ENCODE results near the gene SRGAP1. TPM values are rescaled to one million over a fixed set of nuclear protein-coding genes. Genes with fewer than 3 reads are reported as not detected.

SRGAP1 gene
- total RNA-seq, 1 experiment from 2014 or later = 26.8 TPM

- Histone ChIP-seq H3K4me3 (ENCODE audit: low read depth in 2 of 2, low read length in 2 of 2) (no peak overlapping the region), H3K27ac (ENCODE audit: low read length) (peak overlapping the region; percentile 2; the same call in 1 of the 2 replicates), H3K9me3 (ENCODE audit: control insufficient read depth, insufficient read depth, low read depth, low read length) (no peaks in the 10 kb centered on the region), H3K27me3 (ENCODE audit: control insufficient read depth, insufficient read depth, low read length) (no peaks in the 10 kb centered on the region), H3K36me3 (ENCODE audit: control insufficient read depth, insufficient read depth, low read length) (no peaks in the 10 kb centered on the region), H3K4me1 (ENCODE audit: control insufficient read depth, insufficient read depth, low read length) (peaks cover 42% of the 10 kb centered on the region)
- TF ChIP-seq SIN3A (IDR thresholded peaks at IDR 0.05; ENCODE audit: borderline replicate concordance, insufficient read depth, low read depth, low read length) = no peak
- TF ChIP-seq REST (IDR thresholded peaks at IDR 0.05; ENCODE audit: insufficient read depth in 1 of 2, low read depth in 2 of 2, low read length in 1 of 2) = no peak
- no peak for TF ChIP-seq POLR2AphosphoS5 (IDR thresholded peaks at IDR 0.05; ENCODE audit: low read depth, low read length)
- TF ChIP-seq TCF7L2 (IDR thresholded peaks at IDR 0.05; ENCODE audit: low read depth, low read length) = no peak
- no peak for TF ChIP-seq CTCF (IDR thresholded peaks at IDR 0.05)
- DNase-seq (ENCODE audit: low read depth, low spot score) = no peak
- in situ Hi-C loops (cut with HindIII; ENCODE audit: low pct_unique_long_range_greater_than_20kb, low sequenced_read_pairs) (no loop called here), intact Hi-C loops (cut with micrococcal nuclease; ENCODE audit: unreplicated experiment) (no loop called here)
- no peak for ATAC-seq
- ChIA-PET POLR2A (interaction anchor here (0.6 kb wide), 1 partner anchor 464 kb away, joined by 3 read pairs; no protein-coding TSS in a partner anchor), CTCF (no interaction called here)
- no TSS peak for BruUV-seq (replicated peaks)
These were observed 26.3 kb downstream of the SRGAP1 start for GRCh38 chr12:63870838-63871237.

GRCh38 chr12:63874897-63875480 lies 30.5 kb downstream of the SRGAP1 start:
- ChIA-PET POLR2A (no interaction called here), CTCF (interaction anchor here (0.5 kb wide), 1 partner anchor 306 kb away, joined by 3 read pairs; no protein-coding TSS in a partner anchor)
- Histone ChIP-seq H3K36me3 (ENCODE audit: control insufficient read depth, insufficient read depth, low read length) (no peaks in the 10 kb centered on the region), H3K4me3 (ENCODE audit: low read depth in 2 of 2, low read length in 2 of 2) (no peak overlapping the region), H3K27me3 (ENCODE audit: control insufficient read depth, insufficient read depth, low read length) (no peaks in the 10 kb centered on the region), H3K27ac (ENCODE audit: low read length) (no peak overlapping the region; the same call in 1 of the 2 replicates), H3K9me3 (ENCODE audit: control insufficient read depth, insufficient read depth, low read depth, low read length) (no peaks in the 10 kb centered on the region), H3K4me1 (ENCODE audit: control insufficient read depth, insufficient read depth, low read length) (peaks cover 33% of the 10 kb centered on the region)
- ATAC-seq (no peak; the same call in 1 of the 2 replicates), DNase-seq (ENCODE audit: low read depth, low spot score) (no peak)
- no TSS peak for BruUV-seq (replicated peaks)
- no peak for TF ChIP-seq SIN3A (IDR thresholded peaks at IDR 0.05; ENCODE audit: borderline replicate concordance, insufficient read depth, low read depth, low read length)
- intact Hi-C loops (cut with micrococcal nuclease; ENCODE audit: unreplicated experiment) (no loop called here), in situ Hi-C loops (cut with HindIII; ENCODE audit: low pct_unique_long_range_greater_than_20kb, low sequenced_read_pairs) (no loop called here)

- Histone ChIP-seq H3K27ac (ENCODE audit: low read length) (peak overlapping the region; percentile 17; the same call in 1 of the 2 replicates), H3K4me3 (ENCODE audit: low read depth in 2 of 2, low read length in 2 of 2) (no peak overlapping the region), H3K9me3 (ENCODE audit: control insufficient read depth, insufficient read depth, low read depth, low read length) (no peaks in the 10 kb centered on the region), H3K4me1 (ENCODE audit: control insufficient read depth, insufficient read depth, low read length) (peaks cover 33% of the 10 kb centered on the region), H3K27me3 (ENCODE audit: control insufficient read depth, insufficient read depth, low read length) (no peaks in the 10 kb centered on the region), H3K36me3 (ENCODE audit: control insufficient read depth, insufficient read depth, low read length) (no peaks in the 10 kb centered on the region)
- TF ChIP-seq CTCF (IDR thresholded peaks at IDR 0.05) (no peak), SIN3A (IDR thresholded peaks at IDR 0.05; ENCODE audit: borderline replicate concordance, insufficient read depth, low read depth, low read length) (no peak)
- DNase-seq (ENCODE audit: low read depth, low spot score) (no peak), ATAC-seq (no peak)
- ChIA-PET CTCF (no interaction called here), POLR2A (no interaction called here)
- in situ Hi-C loops (cut with HindIII; ENCODE audit: low pct_unique_long_range_greater_than_20kb, low sequenced_read_pairs) = no loop called here
- no TSS peak for BruUV-seq (replicated peaks)
- intact Hi-C loops (cut with micrococcal nuclease; ENCODE audit: unreplicated experiment) = no loop called here
These were observed 31.2 kb downstream of the SRGAP1 start for GRCh38 chr12:63875703-63876102.
